Body of pancreas (tissue), 4 donors: ENCODE measurements around the gene SCNN1A. TPM values are rescaled to one million over a fixed set of nuclear protein-coding genes. Genes with fewer than 3 reads are reported as not detected.

Experiments used
- ATAC-seq: fragments of 150-250 bp; one replicate; pipeline ENCODE4 v1.9.1; 2016
- DNase-seq, 4 donors: peaks; one replicate each; pipeline ENCODE4 v3.0.0-alpha.2; 2019
- H3K27ac ChIP-seq, 4 donors: fragments of 200-600 bp; sonication (generic); 1 replicate in 3 of 4; 2 replicates in 1 of 4; pipeline versions ENCODE4 v1.5.1 to v1.6.1; 2016 to 2019; ENCODE audit warnings: mild to moderate bottlenecking in 1 of 4, mixed read lengths in 1 of 4, moderate library complexity in 1 of 4
- H3K27me3 ChIP-seq, 2 donors: fragments of 200-600 bp; sonication (generic); one replicate each; pipeline ENCODE4 v1.6.0; 2016; ENCODE audit warnings: mild to moderate bottlenecking in 1 of 2
- H3K36me3 ChIP-seq, 2 donors: fragments of 200-600 bp; sonication (generic); replicated peaks in 1 of 2; 2 replicates each; pipeline ENCODE4 v1.5.1; 2016; ENCODE audit warnings: low read depth in 2 of 2; ENCODE audit not compliant: insufficient read depth in 1 of 2
- H3K4me1 ChIP-seq: fragments of 200-600 bp; sonication (generic); one replicate; pipeline ENCODE4 v1.6.0; 2016
- H3K4me3 ChIP-seq, 2 donors: fragments of 200-600 bp; sonication (generic); 1 replicate in 1 of 2; 2 replicates in 1 of 2; pipeline ENCODE4 v1.5.1; 2016 to 2019
- H3K9me3 ChIP-seq, 3 donors: fragments of 200-600 bp; sonication (generic); 1 replicate in 2 of 3; 2 replicates in 1 of 3; pipeline ENCODE4 v1.5.1; 2016
- POLR2A ChIP-seq, 3 donors: fragments of 450-650 bp; IDR thresholded peaks; one replicate each; pipeline ENCODE4 v1.6.1; 2016; ENCODE audit warnings: antibody characterized with exemption in 3 of 3, mild to moderate bottlenecking in 2 of 3
- WGBS, 2 donors: methylation state at CpG; one replicate each; pipeline ENCODE4 v1.1.5; 2017; 5-methylcytosine and 5-hydroxymethylcytosine counted together
- intact Hi-C: fragments of 100-400 bp; cut with DNase I; formaldehyde crosslinking; loops from one replicate; pipeline ENCODE4 v1.15.1; 2023
- total RNA-seq, 2 donors: library from RNA; depleted of rRNA; stranded (reverse); fragments of >200 nt; gene quantifications; one replicate each; pipeline ENCODE4 v1.1.0, GENCODE V29; 2016
- TF ChIP-seq, protein P1 (sequence below), 7 experiments: fragments of 450-650 bp in 4 of 7; fragments of 200-600 bp in 3 of 7; sonication (generic) in 3 of 7; IDR thresholded peaks; one replicate each; pipeline ENCODE4 v1.5.1; 2016 to 2019; ENCODE audit warnings: antibody characterized with exemption in 7 of 7

Gene SCNN1A
- total RNA-seq, 2 donors from 2014 or later, result 62.5 to 112 TPM

DNA sequence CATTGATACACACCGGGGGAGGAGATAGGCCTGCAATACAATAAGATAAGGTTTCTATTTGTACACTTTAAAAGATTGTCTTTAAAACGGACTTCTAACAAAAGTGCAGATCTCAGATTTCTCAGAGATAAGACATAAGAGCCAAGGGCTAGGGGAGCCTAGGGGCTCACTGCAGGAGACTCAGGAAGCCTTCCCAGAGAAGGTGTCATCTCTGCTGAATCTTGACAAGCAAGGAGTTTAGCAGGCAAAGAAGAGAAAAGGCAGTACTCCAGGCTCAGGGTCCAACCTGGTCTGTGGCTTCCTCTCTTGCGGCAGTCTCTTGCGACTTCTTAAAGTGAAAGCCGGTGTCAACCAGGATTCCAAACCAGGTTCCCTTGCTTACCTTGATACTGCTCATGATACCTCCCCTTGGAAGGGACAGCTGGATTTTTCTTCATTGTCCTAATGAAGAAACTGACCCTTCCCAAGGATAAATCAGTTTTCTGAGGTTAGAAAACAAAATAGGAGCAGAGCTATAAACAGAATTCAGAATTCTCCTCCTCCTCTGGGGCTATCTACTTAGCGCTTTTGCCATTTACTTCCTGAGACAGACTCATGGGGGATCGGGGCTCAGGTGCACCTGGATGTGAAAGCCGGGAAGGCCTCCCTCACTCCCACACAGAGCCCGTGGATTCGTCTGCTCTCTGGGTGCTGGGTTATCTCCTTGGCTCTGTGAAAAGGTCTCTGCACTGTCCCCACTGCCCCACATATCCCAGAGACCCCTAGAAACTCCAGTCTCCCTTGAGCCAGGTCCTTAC is 1.7 kb upstream of the SCNN1A start:
- Histone ChIP-seq H3K27ac (peak overlapping the region; percentile 82 to 91 (median 90)), H3K27me3 (no peaks in the 10 kb centered on the region), H3K9me3 (no peaks in the 10 kb centered on the region), H3K4me3 (no peak overlapping the region), H3K36me3 (no peaks in the 10 kb centered on the region), H3K4me1 (peaks cover 48% of the 10 kb centered on the region)
- WGBS, 2 donors, result 39 to 44% methylated on average over 10 of the region's 10 CpGs
- ATAC-seq (no peak), DNase-seq (no peak)
- intact Hi-C loops, result no loop called here
- TF ChIP-seq POLR2A (IDR thresholded peaks at IDR 0.05), result no peak
- TF ChIP-seq, protein P1, sequence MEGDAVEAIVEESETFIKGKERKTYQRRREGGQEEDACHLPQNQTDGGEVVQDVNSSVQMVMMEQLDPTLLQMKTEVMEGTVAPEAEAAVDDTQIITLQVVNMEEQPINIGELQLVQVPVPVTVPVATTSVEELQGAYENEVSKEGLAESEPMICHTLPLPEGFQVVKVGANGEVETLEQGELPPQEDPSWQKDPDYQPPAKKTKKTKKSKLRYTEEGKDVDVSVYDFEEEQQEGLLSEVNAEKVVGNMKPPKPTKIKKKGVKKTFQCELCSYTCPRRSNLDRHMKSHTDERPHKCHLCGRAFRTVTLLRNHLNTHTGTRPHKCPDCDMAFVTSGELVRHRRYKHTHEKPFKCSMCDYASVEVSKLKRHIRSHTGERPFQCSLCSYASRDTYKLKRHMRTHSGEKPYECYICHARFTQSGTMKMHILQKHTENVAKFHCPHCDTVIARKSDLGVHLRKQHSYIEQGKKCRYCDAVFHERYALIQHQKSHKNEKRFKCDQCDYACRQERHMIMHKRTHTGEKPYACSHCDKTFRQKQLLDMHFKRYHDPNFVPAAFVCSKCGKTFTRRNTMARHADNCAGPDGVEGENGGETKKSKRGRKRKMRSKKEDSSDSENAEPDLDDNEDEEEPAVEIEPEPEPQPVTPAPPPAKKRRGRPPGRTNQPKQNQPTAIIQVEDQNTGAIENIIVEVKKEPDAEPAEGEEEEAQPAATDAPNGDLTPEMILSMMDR (IDR thresholded peaks at IDR 0.05), result no peak

- no peaks in the 10 kb centered on the region for H3K27me3 ChIP-seq
- no peaks in the 10 kb centered on the region for H3K36me3 ChIP-seq
- peak; percentile 71 to 90 (median 80) for DNase-seq
- no peak overlapping the region for H3K4me3 ChIP-seq
- no peaks in the 10 kb centered on the region for H3K9me3 ChIP-seq
- WGBS, 2 donors, result 52 to 53% methylated on average over 17 to 19 of the region's 19 CpGs
- TF ChIP-seq POLR2A (IDR thresholded peaks at IDR 0.05), result peak; percentile 61 to 80 (median 68)
- TF ChIP-seq, protein P1 (IDR thresholded peaks at IDR 0.05), result peak in 5 of 7 experiments; percentile 9 to 45 (median 33)
- peaks cover 52% of the 10 kb centered on the region for H3K4me1 ChIP-seq
- peak; percentile 65 for ATAC-seq
- peak overlapping the region; percentile 82 to 91 (median 90) for H3K27ac ChIP-seq
- intact Hi-C loops, result no loop called here
These were observed 911 bp upstream of the SCNN1A start for GRCh38 chr12:6376079-6376869.

- Histone ChIP-seq H3K27ac (peak overlapping the region; percentile 82 to 91 (median 90)), H3K4me3 (no peak overlapping the region), H3K36me3 (no peaks in the 10 kb centered on the region), H3K27me3 (no peaks in the 10 kb centered on the region), H3K4me1 (peaks cover 65% of the 10 kb centered on the region), H3K9me3 (no peaks in the 10 kb centered on the region)
- 48 to 66% methylated on average over 7 of the region's 7 CpGs for WGBS, 2 donors
- TF ChIP-seq, protein P1 (IDR thresholded peaks at IDR 0.05), result no peak
- TF ChIP-seq POLR2A (IDR thresholded peaks at IDR 0.05), result no peak
- intact Hi-C loops, result loop anchor here (5.0 kb wide), 1 partner anchor 47 kb away; no protein-coding TSS in a partner anchor
- no peak for DNase-seq
- no peak for ATAC-seq
These were observed 590 bp downstream of the SCNN1A start for GRCh38 chr12:6374786-6375160.

DNA sequence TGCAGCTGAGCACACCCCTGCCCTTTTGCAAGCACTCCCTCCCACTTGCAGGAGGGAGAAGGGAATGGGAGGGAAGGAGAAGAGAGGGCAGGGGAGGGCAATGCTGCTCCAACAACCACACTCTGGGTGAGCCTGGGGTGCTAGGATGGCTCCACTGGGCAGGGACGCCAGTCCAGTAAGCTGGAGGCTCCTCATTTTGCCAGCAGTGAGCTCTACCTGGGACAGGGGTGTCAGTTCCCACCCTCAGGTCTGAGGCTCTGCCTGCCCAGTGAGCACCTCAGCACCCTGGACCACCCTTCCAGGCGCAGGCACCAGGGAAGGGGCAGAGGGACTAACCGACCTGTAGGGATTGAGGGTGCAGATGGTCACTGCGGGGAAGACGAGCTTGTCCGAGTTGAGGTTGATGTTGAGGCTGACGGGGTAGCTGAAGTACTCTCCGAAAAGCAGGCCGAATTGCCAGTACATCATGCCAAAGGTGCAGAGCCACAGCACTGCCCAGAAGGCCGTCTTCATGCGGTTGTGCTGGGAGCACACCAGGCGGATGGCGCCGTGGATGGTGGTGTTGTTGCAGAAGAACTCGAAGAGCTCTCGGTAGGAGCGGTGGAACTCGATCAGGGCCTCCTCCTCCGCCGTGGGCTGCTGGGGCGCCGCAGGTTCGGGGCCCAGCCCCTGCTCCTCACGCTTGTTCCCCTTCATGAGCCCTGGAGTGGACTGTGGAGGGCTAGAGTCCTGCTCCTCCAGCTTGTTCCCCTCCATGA is 1.2 kb downstream of the SCNN1A start:
- peak overlapping the region; percentile 82 to 91 (median 90) for H3K27ac ChIP-seq
- intact Hi-C loops, result loop anchor here (5.0 kb wide), 1 partner anchor 47 kb away; no protein-coding TSS in a partner anchor
- DNase-seq, result no peak
- WGBS, 2 donors, result 75 to 81% methylated on average over 24 of the region's 24 CpGs
- no peak for ATAC-seq
- no peak overlapping the region for H3K4me3 ChIP-seq
- H3K36me3 ChIP-seq, result no peaks in the 10 kb centered on the region
- TF ChIP-seq, protein P1 (IDR thresholded peaks at IDR 0.05), result no peak
- peak in 1 of 3 donors; percentile 30 for TF ChIP-seq POLR2A (IDR thresholded peaks at IDR 0.05)
- H3K4me1 ChIP-seq, result peaks cover 67% of the 10 kb centered on the region
- no peaks in the 10 kb centered on the region for H3K27me3 ChIP-seq
- no peaks in the 10 kb centered on the region for H3K9me3 ChIP-seq
